Tibial artery (tissue), 4 donors: ENCODE measurements around the gene SWT1.

Experiments used
- DNase-seq, 2 donors: peaks; one replicate each; pipeline ENCODE4 v3.0.0-alpha.2; 2019
- H3K27ac ChIP-seq, 2 donors: fragments of 200-600 bp; sonication (generic) in 1 of 2; 1 replicate in 1 of 2; 2 replicates in 1 of 2; pipeline ENCODE4 v1.5.1; 2018 to 2019; ENCODE audit warnings: mild to moderate bottlenecking in 1 of 2
- H3K27me3 ChIP-seq, 2 donors: fragments of 200-600 bp; sonication (generic) in 1 of 2; one replicate each; pipeline versions ENCODE4 v1.5.1 to v1.6.0; 2016 to 2019
- H3K36me3 ChIP-seq, 3 donors: fragments of 200-600 bp; sonication (generic) in 2 of 3; one replicate each; pipeline ENCODE4 v1.5.1; 2016 to 2019; ENCODE audit warnings: mild to moderate bottlenecking in 2 of 3
- H3K4me1 ChIP-seq, 4 donors: fragments of 200-600 bp; sonication (generic) in 2 of 4; 1 replicate in 3 of 4; 2 replicates in 1 of 4; pipeline ENCODE4 v1.5.1; 2016 to 2019
- H3K4me3 ChIP-seq, 2 donors: fragments of 200-600 bp; sonication (generic) in 1 of 2; 1 replicate in 1 of 2; 2 replicates in 1 of 2; pipeline ENCODE4 v1.5.1; 2018 to 2019; ENCODE audit warnings: mild to moderate bottlenecking in 2 of 2
- H3K9me3 ChIP-seq, 3 donors: fragments of 200-600 bp; sonication (generic) in 1 of 3; one replicate each; pipeline ENCODE4 v1.5.1; 2016 to 2019
- CTCF ChIP-seq, 2 experiments: fragments of 200-600 bp in 1 of 2; fragments of 450-650 bp in 1 of 2; IDR thresholded peaks; one replicate each; pipeline ENCODE4 v1.5.1; 2017 to 2019; ENCODE audit warnings: antibody characterized with exemption in 2 of 2, mild to moderate bottlenecking in 1 of 2, moderate library complexity in 1 of 2
- intact Hi-C: fragments of 100-400 bp; cut with DNase I; formaldehyde crosslinking; loops from one replicate; pipeline ENCODE4 v1.15.0; 2023; ENCODE audit warnings: low total_unique reads

The SWT1 gene

DNA sequence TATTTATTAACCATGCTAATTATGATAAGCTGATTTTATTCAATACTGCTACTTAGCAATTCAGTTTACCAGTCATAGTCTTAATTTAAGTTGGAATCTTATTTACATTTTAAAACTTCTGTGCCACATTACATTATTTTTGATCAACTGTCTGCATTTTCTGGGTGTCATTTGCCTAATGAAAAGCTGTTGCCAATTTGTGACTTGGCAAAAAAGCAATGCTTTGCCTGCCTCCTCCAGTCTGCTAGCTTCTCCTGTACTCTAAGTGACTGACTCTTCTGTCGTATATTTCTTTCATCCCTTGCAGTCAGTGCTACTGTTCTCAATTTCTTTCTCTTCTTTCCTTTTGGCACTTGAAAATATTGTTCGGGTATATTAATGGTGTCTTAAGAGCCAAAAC is 165.7 kb downstream of the SWT1 start:
- Histone ChIP-seq H3K4me1 (peaks cover 0 to 6% (median 0%) of the 10 kb centered on the region in 4 donors), H3K36me3 (no peaks in the 10 kb centered on the region), H3K27me3 (no peaks in the 10 kb centered on the region), H3K4me3 (no peak overlapping the region), H3K9me3 (no peaks in the 10 kb centered on the region), H3K27ac (no peak overlapping the region)
- TF ChIP-seq CTCF (IDR thresholded peaks at IDR 0.05): no peak
- no peak for DNase-seq
- intact Hi-C loops: no loop called here

DNA sequence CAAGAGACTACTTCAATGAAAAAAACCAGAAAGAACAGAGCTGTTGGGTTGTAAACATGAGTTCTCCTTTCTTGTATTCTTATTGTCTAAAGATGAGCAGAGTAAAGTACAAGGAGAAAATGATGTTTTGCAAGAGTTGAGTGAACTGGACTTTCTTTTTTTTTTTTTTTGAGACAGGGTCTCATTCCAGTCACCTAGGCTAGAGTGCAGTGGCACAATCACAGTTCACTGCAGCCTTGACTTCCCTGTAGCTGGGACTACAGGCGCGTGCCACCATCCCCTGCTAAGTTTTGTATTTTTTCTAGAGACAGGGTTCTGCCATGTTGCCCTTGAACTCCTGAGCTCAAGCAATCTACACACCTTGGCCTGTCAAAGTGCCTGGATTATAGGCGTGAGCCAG is 167.2 kb downstream of the SWT1 start:
- no peak for DNase-seq
- Histone ChIP-seq H3K27ac (no peak overlapping the region), H3K9me3 (no peaks in the 10 kb centered on the region)

GRCh38 chr1:185325413-185325812 is 168.4 kb downstream of the SWT1 start:
- Histone ChIP-seq H3K9me3 (no peaks in the 10 kb centered on the region), H3K4me3 (no peak overlapping the region), H3K27me3 (no peaks in the 10 kb centered on the region), H3K4me1 (no peaks in the 10 kb centered on the region), H3K36me3 (no peaks in the 10 kb centered on the region), H3K27ac (no peak overlapping the region)
- intact Hi-C loops: no loop called here
- no peak for TF ChIP-seq CTCF (IDR thresholded peaks at IDR 0.05)
- DNase-seq: no peak

More for the DNA sequence above, 167.2 kb downstream of the SWT1 start:
- intact Hi-C loops: no loop called here
- H3K4me1 ChIP-seq: no peaks in the 10 kb centered on the region
- H3K27me3 ChIP-seq: no peaks in the 10 kb centered on the region
- no peak for TF ChIP-seq CTCF (IDR thresholded peaks at IDR 0.05)
- no peak overlapping the region for H3K4me3 ChIP-seq
- no peaks in the 10 kb centered on the region for H3K36me3 ChIP-seq

- H3K4me1 ChIP-seq: no peaks in the 10 kb centered on the region
- no peaks in the 10 kb centered on the region for H3K27me3 ChIP-seq
- intact Hi-C loops: no loop called here
- no peak for DNase-seq
- no peak overlapping the region for H3K4me3 ChIP-seq
- H3K27ac ChIP-seq: no peak overlapping the region
- no peaks in the 10 kb centered on the region for H3K9me3 ChIP-seq
- TF ChIP-seq CTCF (IDR thresholded peaks at IDR 0.05): no peak
- H3K36me3 ChIP-seq: no peaks in the 10 kb centered on the region
Observed at GRCh38 chr1:185328255-185328654, 171.3 kb downstream of the SWT1 start.

GRCh38 chr1:185334182-185334581 is 177.2 kb downstream of the SWT1 start:
- Histone ChIP-seq H3K27ac (no peak overlapping the region), H3K36me3 (no peaks in the 10 kb centered on the region), H3K27me3 (no peaks in the 10 kb centered on the region), H3K9me3 (no peaks in the 10 kb centered on the region), H3K4me1 (no peaks in the 10 kb centered on the region), H3K4me3 (no peak overlapping the region)
- intact Hi-C loops: no loop called here
- DNase-seq: no peak
- TF ChIP-seq CTCF (IDR thresholded peaks at IDR 0.05): no peak

- Histone ChIP-seq H3K27ac (no peak overlapping the region), H3K27me3 (no peaks in the 10 kb centered on the region), H3K4me1 (no peaks in the 10 kb centered on the region), H3K36me3 (no peaks in the 10 kb centered on the region), H3K9me3 (no peaks in the 10 kb centered on the region), H3K4me3 (no peak overlapping the region)
- no peak for TF ChIP-seq CTCF (IDR thresholded peaks at IDR 0.05)
- intact Hi-C loops: no loop called here
- no peak for DNase-seq
Observed at GRCh38 chr1:185337246-185337645, 180.3 kb downstream of the SWT1 start.
